Smooth muscle cell (in vitro differentiated cells): ENCODE measurements around the gene FGFBP3. TPM values are rescaled to one million over a fixed set of nuclear protein-coding genes. Genes with fewer than 3 reads are reported as not detected.

ENCODE experiments used
- DNase-seq: peaks from one replicate; lab custom pipeline; 2025; ENCODE audit not compliant: unreplicated experiment; lab: John Stamatoyannopoulos, UW
- H2AFZ ChIP-seq: fragments of 200-600 bp; sonication (generic); 2 replicates; pipeline ENCODE4 v1.6.0; 2016; ENCODE audit warnings: antibody characterized with exemption, low read depth, mild to moderate bottlenecking
- H3F3A ChIP-seq: fragments of 200-600 bp; sonication (generic); 2 replicates; pipeline ENCODE4 v1.6.0; 2017; ENCODE audit warnings: antibody characterized with exemption, low read depth
- H3K27ac ChIP-seq: fragments of 200-600 bp; sonication (generic); 2 replicates; pipeline ENCODE4 v1.5.1; 2016; ENCODE audit warnings: low read depth, mild to moderate bottlenecking
- H3K27me3 ChIP-seq: fragments of 200-600 bp; sonication (generic); 2 replicates; pipeline ENCODE4 v1.6.1; 2016; ENCODE audit warnings: low read depth, mild to moderate bottlenecking
- H3K36me3 ChIP-seq: fragments of 200-600 bp; sonication (generic); 2 replicates; pipeline ENCODE4 v1.5.1; 2016; ENCODE audit warnings: low read depth
- H3K4me1 ChIP-seq: fragments of 200-600 bp; sonication (generic); 2 replicates; pipeline ENCODE4 v1.5.1; 2016; ENCODE audit warnings: low read depth
- H3K4me2 ChIP-seq: fragments of 200-600 bp; sonication (generic); 2 replicates; pipeline ENCODE4 v1.6.0; 2016; ENCODE audit warnings: mild to moderate bottlenecking
- H3K4me3 ChIP-seq: fragments of 200-600 bp; sonication (generic); 2 replicates; pipeline ENCODE4 v1.5.1; 2016; ENCODE audit warnings: mild to moderate bottlenecking
- H3K79me2 ChIP-seq: fragments of 200-600 bp; sonication (generic); 2 replicates; pipeline ENCODE4 v1.6.0; 2016; ENCODE audit warnings: low read depth, mild to moderate bottlenecking
- H3K9ac ChIP-seq: fragments of 200-600 bp; sonication (generic); 2 replicates; pipeline ENCODE4 v1.6.0; 2016; ENCODE audit warnings: low read depth
- H3K9me3 ChIP-seq: fragments of 200-600 bp; sonication (generic); replicated peaks from 2 replicates; pipeline ENCODE4 v1.5.1; 2016; ENCODE audit warnings: low read depth
- H4K20me1 ChIP-seq: fragments of 200-600 bp; sonication (generic); 2 replicates; pipeline ENCODE4 v1.6.0; 2016; ENCODE audit warnings: low read depth
- CTCF ChIP-seq: fragments of 200-600 bp; sonication (generic); IDR thresholded peaks from 2 replicates; pipeline ENCODE4 v1.5.1; 2017; ENCODE audit warnings: borderline replicate concordance, mild to moderate bottlenecking, antibody characterized with exemption; ENCODE audit not compliant: insufficient read depth, poor library complexity, severe bottlenecking
- WGBS: methylation state at CpG from one replicate; pipeline ENCODE4 v1.1.7; 2016; ENCODE audit warnings: low lambda C conversion rate; 5-methylcytosine and 5-hydroxymethylcytosine counted together
- polyA plus RNA-seq: library from polyadenylated mRNA; unstranded; fragments of >200 nt; fragmentation: Nextera tagmentation; extraction: Ambion mirVana; gene quantifications from 2 replicates; pipeline ENCODE4 v1.2.1, GENCODE V29; 2016
- total RNA-seq: library from RNA; depleted of rRNA; stranded (reverse); fragments of >200 nt; gene quantifications from 2 replicates; pipeline ENCODE4 v1.2.3, GENCODE V29; 2014

The FGFBP3 gene
- total and polyA plus RNA-seq, 2 experiments from 2014 or later: 1.5 to 3.9 TPM

- Histone ChIP-seq H3K9ac (no peak overlapping the region), H3K27ac (peak overlapping the region; percentile 55)
- DNase-seq: no peak
These were observed 35.8 kb upstream of the FGFBP3 start for GRCh38 chr10:91944880-91945630.

GRCh38 chr10:91941426-91941825 lies 32.1 kb upstream of the FGFBP3 start:
- H3K4me2 ChIP-seq: no peak overlapping the region
- no peaks in the 10 kb centered on the region for H3K4me1 ChIP-seq
- TF ChIP-seq CTCF: no peak
- no peak overlapping the region for H2AFZ ChIP-seq
- H3K36me3 ChIP-seq: peaks cover 16% of the 10 kb centered on the region
- no peak overlapping the region for H3K27ac ChIP-seq
- no peaks in the 10 kb centered on the region for H3K9me3 ChIP-seq
- H3K27me3 ChIP-seq: no peaks in the 10 kb centered on the region
- peaks cover 74% of the 10 kb centered on the region for H4K20me1 ChIP-seq
- H3K79me2 ChIP-seq: peaks cover 53% of the 10 kb centered on the region
- DNase-seq: no peak
- no peaks in the 10 kb centered on the region for H3F3A ChIP-seq
- WGBS: 94% methylated on average over 1 of the region's 1 CpG
- H3K4me3 ChIP-seq: no peak overlapping the region
- H3K9ac ChIP-seq: no peak overlapping the region

More at GRCh38 chr10:91944880-91945630, 35.8 kb upstream of the FGFBP3 start:
- no peak for TF ChIP-seq CTCF
- H3K9me3 ChIP-seq: no peaks in the 10 kb centered on the region
- H3F3A ChIP-seq: no peaks in the 10 kb centered on the region
- no peak overlapping the region for H3K4me2 ChIP-seq
- peaks cover 25% of the 10 kb centered on the region for H3K79me2 ChIP-seq
- H2AFZ ChIP-seq: no peak overlapping the region
- 95% methylated on average over 5 of the region's 5 CpGs for WGBS
- peaks cover 15% of the 10 kb centered on the region for H3K36me3 ChIP-seq
- peaks cover 66% of the 10 kb centered on the region for H4K20me1 ChIP-seq
- no peaks in the 10 kb centered on the region for H3K4me1 ChIP-seq
- no peak overlapping the region for H3K4me3 ChIP-seq
- no peaks in the 10 kb centered on the region for H3K27me3 ChIP-seq

GRCh38 chr10:91939653-91940052 lies 30.4 kb upstream of the FGFBP3 start:
- Histone ChIP-seq H3K9me3 (no peaks in the 10 kb centered on the region), H3K27me3 (no peaks in the 10 kb centered on the region), H3K27ac (no peak overlapping the region), H4K20me1 (peaks cover 84% of the 10 kb centered on the region), H3F3A (no peaks in the 10 kb centered on the region), H3K4me2 (no peak overlapping the region), H3K79me2 (peaks cover 69% of the 10 kb centered on the region), H3K9ac (no peak overlapping the region), H2AFZ (no peak overlapping the region), H3K4me1 (no peaks in the 10 kb centered on the region), H3K4me3 (no peak overlapping the region), H3K36me3 (peaks cover 20% of the 10 kb centered on the region)
- DNase-seq: no peak
- TF ChIP-seq CTCF: no peak
- WGBS: 98% methylated on average over 4 of the region's 4 CpGs

GRCh38 chr10:91935886-91936285 lies 26.6 kb upstream of the FGFBP3 start:
- WGBS: 89% methylated on average over 2 of the region's 2 CpGs
- Histone ChIP-seq H3K79me2 (peaks cover 93% of the 10 kb centered on the region), H3K9ac (no peak overlapping the region), H2AFZ (no peak overlapping the region), H3K27ac (peak overlapping the region; percentile 42), H3K4me2 (no peak overlapping the region), H3K9me3 (no peaks in the 10 kb centered on the region), H3K27me3 (no peaks in the 10 kb centered on the region), H3K4me1 (no peaks in the 10 kb centered on the region), H3K36me3 (peaks cover 5% of the 10 kb centered on the region), H4K20me1 (peaks cover 99% of the 10 kb centered on the region), H3K4me3 (no peak overlapping the region), H3F3A (no peaks in the 10 kb centered on the region)
- TF ChIP-seq CTCF: no peak
- no peak for DNase-seq
